NCI-H82 (cell line): Measurements from ENCODE around the gene TEAD3.
A peak's percentile ranks its signal among the peaks of the same experiment; 100 is the strongest.

ENCODE experiments used
- DNase-seq: peaks from one replicate; lab custom pipeline; 2025; lab: John Stamatoyannopoulos, UW

TEAD3 gene

DNA sequence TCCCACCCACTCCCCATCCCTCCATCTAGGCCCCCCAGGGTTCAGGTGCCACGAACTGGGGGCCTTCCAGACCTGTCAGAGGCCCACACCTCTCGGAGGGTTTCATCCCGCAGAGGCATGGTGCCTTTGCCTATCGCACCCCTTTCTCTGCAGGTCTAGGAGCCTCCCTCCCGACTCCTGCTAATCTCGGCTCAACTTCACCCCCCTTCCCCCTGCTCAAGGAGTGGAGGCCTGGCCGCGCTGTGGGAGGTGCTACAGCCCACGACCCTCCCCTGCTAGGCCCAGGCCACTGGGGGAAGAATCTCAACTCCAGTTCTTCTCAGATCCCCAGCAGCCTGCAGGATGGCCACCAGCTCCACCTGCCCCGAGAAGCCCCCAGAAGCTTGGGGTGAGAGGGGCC is 15.9 kb upstream of the TEAD3 start, which contains the start of gene TULP1:
Gene TULP1 (minus strand): TSS at position 157 of the 400 bp plus-strand sequence. CDS start 38 bp downstream, at position 119.
- DNase-seq, result peak; percentile 93

DNA sequence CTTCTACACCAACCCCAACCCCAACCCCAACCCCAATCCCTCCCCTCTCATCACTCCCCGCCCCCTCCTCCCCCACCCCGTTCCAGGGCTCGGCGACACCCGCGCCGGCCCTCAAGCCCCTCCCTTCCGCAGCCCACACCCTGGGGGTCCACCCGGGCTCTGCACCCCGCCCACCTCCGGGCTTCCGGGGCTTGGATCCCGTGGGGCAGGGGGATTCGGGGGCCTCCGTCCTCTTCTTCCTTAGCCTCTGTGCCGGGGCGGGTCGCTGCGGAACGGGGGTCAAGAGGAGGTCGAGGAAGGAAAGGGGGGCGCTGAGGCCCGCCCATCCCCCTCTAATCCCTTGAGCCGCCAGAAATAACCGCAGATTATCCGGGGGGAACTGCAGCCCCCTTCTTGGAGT is 15.1 kb upstream of the TEAD3 start:
- DNase-seq, result peak; percentile 61

DNA sequence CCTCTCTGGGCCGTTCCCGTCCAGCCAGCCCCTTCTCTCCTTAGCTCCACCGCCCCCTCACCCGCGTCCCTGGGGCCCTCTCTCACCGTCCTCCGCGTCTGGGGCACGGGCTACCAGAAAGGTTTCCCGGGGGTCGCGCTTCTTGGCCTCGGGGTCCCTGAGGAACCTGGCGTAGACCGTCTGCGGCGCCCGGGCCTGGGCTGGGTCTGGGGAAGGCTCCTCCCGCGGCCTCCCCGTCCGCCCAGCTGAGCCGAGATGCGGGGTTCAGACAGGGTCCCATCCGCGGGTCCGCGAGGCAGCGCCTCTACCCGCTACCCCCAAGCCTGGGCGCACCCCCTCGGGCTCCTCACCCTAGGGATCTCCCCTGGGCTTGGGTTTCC is 14.7 kb upstream of the TEAD3 start:
- DNase-seq, result no peak

DNA sequence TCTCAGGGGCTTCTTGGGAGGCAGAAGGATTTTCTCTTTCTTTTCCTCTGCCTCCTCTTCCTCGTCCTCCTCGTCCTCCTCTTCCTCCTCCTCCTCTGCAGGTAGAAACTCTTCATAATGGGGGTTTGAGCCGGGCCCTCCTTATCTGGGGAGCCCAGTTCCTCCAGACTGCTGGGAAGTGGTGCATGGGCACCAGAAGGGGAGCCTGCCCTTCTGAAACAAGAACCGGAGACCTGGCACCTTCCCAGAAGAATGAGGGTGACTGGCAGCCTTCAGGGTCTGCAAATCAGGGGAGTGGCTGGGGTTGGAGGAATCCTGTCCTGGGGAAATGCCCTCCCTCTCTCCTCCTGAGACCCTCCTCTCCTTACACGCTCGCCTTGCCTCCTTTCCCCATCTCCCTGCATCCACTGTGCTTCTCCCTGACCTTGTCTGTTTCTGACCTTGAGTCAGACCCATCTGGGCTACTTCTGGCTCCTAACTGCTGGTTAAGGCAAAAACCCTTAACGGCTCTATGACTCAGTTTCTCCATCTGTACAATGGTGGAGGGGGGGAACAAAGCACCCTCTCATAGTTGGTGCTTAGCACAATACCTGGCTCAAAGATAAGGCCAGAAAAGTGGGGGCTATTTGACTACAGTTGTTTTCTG is 14.2 kb upstream of the TEAD3 start:
- DNase-seq, result no peak

- DNase-seq, result no peak
Observed at GRCh38 chr6:35508542-35508941, 11.7 kb upstream of the TEAD3 start.

GRCh38 chr6:35508027-35508426 is 11.1 kb upstream of the TEAD3 start:
- DNase-seq, result no peak

- DNase-seq, result no peak
Observed at GRCh38 chr6:35507221-35507620, 10.3 kb upstream of the TEAD3 start.

DNA sequence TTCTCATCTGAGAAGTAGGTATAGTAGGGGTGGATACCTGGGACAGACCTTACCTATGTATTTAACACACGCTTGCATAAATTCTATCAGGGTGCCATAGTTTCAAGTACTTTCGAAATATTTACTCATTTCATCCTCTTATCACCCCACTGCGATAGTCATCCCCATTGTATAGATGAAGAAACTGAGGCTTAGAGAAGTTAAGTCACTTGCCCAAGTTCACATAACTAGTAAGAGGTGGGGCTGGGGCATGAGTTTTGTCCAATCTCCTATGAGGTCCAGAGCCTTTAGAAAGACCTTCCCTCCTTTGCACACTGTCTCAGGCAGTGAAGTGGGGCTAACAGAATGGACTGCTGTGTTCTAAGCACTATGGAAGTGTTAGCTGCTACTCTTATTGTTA is 9.7 kb upstream of the TEAD3 start:
- DNase-seq, result no peak

GRCh38 chr6:35505999-35506412 is 9.1 kb upstream of the TEAD3 start:
- DNase-seq, result no peak

DNA sequence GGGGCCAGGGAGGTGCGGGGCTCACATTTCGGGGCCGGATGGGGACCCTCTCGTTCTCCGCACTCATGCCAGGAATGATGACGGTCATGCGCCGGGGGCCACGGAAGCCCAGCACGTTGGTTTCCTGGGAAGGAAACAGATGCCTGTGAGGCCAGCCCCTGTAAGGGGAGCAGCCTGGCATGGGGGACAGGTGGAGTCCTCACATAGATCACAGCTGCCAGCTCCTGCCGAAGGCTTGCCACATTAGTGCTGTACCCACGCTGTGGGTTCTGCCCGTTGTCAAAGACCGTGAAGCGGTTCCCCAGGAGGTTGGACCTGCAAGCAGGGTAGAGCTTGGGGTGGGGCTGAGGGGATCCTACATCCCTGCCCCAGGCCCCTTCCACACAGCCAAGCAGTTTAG is 6.7 kb upstream of the TEAD3 start:
- DNase-seq, result no peak

DNA sequence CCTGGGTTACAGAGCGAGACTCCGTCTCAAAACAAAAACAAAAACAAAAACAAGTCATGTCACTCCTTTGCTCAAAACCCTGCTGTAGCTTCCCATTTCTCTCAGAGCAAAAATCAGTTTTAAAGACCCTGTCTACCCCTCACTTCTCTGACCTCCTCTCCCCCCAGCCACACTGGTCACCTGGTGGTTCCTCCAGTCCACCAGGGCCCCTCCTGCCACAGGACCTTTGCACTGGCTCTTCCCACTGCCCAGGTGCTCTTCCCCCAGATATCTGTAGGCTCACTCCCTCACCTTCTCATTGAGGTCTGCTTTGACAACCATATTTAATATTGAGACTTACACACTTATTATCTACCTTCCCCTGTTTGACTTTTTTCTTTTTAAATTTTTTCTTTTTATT is 4.9 kb upstream of the TEAD3 start:
- no peak for DNase-seq

DNA sequence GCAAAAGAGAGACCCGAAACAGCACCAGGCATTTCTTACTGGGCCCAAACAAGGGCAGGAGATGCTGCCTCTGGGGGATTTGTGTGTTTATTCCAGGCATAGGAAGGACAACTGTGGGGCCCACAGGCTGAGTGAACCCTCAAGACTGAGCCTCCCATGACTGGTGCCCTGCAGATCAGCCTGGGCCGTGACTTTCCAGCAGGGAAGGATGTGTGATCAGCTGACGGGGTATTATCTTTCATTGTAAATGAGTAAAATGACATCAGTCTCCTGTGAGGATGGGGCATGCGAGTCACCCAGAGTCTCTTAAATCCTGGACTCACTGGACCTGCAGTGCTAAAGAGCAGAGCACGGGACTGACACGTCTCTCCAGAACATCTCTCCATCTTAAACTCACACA is 3.9 kb upstream of the TEAD3 start:
- DNase-seq, result peak; percentile 60

- DNase-seq, result no peak
Observed at GRCh38 chr6:35499372-35499771, 2.5 kb upstream of the TEAD3 start.

DNA sequence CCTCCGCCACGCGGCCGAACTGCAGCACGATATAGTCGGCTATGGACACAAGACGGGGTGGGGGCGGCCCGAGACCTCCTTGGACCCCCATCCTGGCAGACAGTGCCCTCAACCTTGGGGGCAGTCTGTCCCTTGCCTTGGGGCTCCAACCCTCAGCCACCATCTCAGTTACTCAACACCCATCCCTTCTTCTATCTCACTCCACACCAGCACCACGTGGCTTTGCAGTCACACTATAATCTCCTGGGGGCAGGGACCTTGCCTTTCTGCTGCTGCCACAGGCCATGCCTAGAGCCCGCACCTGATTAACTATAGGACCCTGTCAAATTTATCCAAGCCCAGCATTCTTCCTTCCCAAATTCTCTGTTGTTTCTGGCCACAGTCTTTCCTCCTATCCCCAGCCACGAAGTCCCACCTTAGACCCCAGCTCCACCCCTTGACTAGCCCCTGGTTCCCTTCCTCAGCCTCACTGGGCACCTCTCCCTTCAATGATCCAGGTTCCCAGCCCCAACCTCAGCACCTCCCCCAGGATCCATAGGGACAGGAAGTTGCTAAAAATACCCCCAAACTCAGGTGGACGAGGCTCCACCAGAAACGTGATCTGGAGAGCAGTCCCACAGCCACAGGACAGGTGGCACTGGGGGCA is 1.7 kb upstream of the TEAD3 start:
- DNase-seq, result peak; percentile 78

DNA sequence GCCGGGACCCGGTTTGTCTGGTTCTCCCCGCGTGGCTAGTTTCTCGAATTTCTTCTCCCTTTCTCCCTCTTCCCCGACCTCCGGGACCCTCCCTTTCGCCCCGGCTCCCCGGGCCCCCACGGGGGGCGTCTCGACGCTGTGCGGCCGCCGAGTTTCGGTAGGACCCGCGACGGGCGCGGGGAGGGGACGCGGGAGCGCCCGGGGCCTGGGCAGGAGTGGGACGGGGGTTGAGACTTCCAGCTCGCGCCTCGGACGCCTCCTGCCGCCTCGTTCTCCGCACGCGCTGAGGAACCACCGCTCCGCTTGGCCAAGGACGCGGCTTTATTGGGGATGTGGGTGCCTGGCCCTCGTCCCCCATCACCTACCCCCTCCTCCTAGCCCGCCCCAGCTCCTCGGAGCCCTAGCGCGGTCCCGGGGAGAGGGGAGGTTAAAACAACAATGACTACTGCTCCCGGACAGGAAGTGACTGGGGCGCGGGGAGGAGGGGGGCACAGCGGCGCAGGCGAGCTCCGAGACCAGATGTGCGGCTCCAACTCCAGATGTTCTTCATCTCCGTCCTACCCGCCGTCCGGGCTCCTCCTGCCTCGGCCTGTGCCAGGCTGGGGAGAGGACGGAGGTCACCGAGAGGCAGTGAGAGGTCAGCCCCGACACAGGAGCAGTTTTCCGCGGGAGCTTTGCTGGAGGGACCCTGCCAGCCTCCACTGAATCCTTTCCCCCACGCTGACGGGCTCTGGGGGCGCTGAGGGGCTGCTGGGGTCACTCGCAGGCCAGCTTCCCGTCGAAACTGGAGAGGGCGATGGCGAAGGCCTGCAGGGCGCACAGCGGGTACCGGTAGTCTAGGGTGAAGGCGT is 917 bp upstream of the TEAD3 start:
- peak; percentile 72 for DNase-seq

DNA sequence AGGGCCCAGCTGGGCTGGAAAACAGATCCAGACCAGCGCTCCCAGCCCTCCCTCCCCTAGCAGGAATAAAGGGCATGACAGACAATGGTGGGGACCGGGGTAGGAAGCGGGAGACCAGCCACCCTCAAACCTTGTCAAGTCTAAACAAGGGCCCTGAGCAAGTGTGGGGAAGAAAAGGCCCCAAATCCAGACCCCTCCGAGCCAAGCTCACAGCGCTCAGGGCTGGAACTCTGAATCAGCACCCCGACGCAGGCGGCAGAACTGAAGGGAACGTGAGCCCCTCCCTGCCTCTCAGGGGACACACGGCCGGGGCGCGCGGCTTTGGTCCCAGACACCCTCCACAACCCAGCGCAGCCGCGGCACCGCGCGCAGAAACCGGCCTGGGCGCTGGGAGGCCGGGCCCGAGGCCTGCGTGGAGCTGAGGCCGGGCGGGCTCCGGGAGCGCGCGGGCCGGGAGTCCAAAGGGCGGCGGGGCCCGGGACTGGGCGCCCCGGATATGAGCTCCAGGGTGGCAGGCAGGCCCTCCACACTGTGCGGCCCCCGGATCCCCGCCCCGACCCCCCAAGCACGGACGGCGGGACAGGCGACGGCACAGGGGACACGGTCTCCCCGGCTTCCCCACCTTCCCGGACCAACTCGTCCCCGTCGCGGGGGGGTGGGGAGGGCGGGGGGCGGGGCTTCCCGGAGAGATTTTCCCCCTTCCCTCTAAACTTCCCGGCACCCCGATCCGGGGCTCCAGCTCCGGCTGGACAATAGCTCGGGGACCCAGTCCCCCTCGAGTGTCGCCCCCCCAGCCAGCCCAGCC is 641 bp downstream of the TEAD3 start:
- peak; percentile 60 for DNase-seq

GRCh38 chr6:35495258-35496035 is 1.4 kb downstream of the TEAD3 start:
- no peak for DNase-seq

GRCh38 chr6:35494161-35494563 is 2.7 kb downstream of the TEAD3 start:
- no peak for DNase-seq

GRCh38 chr6:35493307-35493983 is 3.4 kb downstream of the TEAD3 start:
- DNase-seq, result no peak

DNA sequence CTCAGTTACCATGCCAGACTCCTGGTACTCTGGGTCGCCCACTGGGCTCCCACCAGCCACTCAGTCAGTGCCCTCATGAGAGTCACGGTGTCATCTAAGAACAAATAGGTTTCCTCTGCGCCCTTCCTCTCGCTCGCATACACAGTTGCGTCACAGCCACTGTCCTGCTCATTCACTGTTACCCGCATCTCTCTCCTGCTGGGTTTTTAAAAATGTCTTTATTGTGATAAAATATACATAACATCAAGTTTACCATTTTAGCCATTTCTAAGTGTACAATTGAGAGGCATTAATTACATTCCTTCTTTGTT is 4.0 kb downstream of the TEAD3 start:
- no peak for DNase-seq
